Stimulated activated CD4-positive, alpha-beta T cell treated with anti-CD3 and anti-CD28 coated beads, Interleukin-15, amount 100 ng/mL, for 24 hours (primary cell): ENCODE data around the gene HTR6.

ENCODE experiments used
- DNase-seq: peaks from one replicate; pipeline ENCODE4 v3.0.0-alpha.2; 2020

HTR6 gene

DNA sequence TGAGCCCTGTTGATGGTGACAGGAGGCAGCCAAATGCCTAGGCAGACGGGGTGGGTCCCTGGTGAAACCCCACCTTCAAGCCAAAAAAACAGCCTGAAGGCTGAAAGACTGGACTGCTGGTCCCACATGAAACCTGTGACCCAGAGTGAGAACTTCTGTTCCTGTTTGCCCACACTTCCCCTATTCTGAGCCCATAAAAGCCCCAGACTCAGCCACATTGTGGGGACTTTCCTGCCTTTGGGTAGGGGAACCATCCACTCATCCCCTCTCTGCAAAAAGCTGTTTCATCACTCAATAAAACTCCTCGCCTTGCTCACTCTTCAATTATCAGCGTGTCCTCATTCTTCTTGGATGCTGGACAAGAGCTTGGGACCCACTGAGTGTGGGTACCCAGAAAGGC, 25.2 kb downstream of the HTR6 start:
- DNase-seq: no peak

DNA sequence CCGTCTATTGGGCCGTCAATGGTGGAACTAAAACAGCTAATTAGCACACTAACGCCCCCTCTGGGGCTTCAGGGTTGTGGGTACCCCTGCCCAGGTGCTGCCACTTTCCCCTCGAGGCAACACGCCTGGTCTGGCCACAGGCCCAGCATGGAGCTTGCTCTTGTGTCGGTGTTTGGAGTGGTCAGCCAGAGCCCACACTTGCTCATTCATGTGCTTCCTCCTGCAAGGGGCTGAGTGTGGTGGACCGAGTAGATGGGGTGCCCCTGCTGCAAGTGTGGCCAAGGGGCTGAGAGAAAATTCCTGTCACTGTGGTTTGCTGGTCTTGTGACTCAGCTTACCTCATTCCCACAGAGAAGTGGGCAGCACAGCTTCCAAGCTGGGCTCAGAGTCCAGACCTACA, 25.7 kb downstream of the HTR6 start:
- no peak for DNase-seq

DNA sequence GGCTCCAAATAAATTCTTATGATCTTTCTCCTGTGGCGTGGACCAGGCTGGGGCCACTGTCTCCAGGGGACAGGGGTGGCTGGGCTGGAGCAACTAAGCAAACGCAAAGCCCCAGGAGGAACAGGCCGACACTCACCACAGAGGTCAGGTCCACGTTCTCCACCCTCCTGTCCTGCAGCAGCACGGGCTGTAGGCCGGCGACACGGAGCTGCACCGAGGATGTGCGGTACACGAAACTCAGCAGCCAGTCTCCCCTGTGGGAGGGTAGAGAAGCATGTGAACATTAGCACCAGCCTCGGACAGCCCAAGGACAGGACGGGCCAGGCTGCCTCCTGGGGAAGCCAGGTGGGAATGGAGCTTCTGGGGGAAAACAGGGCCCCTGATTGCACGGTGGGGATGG, 29.6 kb downstream of the HTR6 start:
- DNase-seq: no peak

DNA sequence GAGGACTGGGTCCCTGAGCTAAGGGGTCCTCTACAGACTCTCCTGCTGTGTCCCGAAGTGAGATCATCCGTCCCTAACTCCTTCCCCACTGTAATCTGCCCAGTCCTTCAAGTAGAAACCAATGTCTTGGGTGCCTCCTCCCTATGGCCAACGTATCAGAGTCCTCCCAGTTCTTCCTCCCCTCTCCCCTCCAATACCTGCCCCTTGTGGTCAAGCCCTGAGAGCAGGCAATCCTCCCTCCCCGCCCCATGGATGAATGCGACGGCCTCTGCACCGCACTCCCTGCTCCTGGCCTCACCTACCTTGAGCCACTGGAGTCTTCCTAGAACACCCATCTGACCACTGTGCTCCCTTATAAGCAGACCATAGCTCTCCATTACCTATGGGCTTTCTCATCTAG, 31.1 kb downstream of the HTR6 start:
- DNase-seq: no peak

DNA sequence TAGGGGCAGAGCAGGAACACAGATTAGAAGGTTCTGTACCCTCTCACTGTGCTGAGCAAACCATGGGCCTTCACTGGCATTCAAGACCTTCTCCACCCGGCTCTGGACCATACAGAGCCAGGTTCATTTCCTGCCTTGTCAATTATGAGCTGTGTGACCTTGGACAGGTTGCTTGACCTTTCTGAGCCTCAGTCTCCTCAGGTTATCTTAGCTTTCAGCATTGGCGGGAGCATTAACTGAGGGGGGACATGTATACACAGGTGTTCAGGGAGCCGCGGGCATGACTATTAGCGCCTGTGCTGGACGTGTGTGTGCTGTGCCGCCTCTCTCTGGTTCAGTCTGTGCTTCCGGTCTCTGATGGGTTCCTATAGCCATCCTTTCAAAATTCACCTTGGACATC, 32.1 kb downstream of the HTR6 start:
- no peak for DNase-seq

DNA sequence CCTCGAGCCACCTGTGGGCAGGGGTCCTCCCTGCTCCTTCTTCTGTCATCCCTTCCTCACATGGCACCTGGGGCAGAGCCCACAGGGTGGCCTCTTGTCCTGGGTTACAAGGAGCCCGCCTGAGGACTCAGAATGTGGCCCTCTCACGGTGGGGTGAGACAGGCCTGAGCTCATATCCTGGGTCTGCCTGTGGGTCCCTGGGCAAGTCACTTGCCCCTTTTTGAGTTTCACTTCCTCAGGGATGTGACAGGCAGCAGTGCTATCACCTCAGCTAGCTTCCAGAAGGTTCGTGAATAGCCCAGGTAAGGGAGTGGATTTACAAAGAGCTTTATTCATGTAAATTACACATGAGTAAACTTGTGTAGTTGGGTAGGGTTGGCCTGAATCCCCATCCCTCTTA, 33.5 kb downstream of the HTR6 start:
- DNase-seq: no peak

DNA sequence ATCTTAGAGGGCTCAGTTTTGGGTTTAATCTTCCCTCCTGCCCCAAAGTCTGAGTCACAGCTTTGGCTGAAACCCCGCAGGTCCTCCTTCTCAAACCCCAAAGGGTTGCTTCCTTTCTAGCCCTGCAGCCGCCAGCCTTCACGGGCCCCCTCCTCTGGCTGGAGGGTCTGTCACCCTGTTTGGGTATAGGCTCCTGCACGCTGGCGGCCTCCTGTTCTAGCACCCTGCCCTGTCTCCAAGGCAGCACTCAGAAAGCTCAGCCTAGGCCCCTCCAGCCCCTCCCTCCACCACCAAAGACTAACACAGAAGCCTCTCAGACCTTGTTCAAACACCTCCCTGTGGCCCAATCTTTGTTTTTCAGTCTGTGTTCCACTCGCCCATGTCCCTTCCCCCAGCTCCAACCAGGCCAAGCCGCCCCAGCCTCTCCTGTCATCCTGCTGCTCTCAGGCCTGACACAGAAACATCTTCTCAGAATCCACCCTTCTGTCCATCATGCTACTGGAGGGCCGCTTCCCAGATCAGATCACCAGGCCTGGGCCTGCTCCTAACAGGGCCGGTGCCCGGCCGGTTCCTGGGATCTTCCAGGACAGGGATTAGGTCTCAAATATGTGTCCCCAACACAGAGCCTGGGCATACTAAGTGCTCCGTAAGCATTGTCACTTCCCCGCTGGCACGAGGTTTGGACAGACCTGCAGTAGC, 35.6 kb downstream of the HTR6 start:
- DNase-seq: no peak

DNA sequence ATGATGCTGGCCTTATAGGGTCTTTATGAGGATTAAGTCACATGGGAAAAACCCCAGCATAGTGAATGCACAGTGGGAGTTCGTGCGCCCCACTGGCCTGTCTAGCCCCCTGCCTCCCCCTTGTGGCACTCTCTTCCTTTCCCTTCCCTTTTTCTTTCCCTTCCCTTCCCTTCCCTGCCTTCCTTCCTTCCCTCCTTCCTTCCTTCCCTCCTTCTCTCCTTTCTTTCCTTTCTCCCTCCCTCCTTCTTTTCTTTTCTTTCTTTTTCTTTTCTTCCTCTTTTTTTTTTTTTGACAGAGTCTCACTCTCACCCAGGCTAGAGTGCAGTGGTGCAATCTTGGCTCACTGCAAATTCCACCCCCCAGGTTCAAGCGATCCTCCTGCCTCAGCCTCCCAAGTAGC, 38.6 kb downstream of the HTR6 start:
- DNase-seq: no peak

DNA sequence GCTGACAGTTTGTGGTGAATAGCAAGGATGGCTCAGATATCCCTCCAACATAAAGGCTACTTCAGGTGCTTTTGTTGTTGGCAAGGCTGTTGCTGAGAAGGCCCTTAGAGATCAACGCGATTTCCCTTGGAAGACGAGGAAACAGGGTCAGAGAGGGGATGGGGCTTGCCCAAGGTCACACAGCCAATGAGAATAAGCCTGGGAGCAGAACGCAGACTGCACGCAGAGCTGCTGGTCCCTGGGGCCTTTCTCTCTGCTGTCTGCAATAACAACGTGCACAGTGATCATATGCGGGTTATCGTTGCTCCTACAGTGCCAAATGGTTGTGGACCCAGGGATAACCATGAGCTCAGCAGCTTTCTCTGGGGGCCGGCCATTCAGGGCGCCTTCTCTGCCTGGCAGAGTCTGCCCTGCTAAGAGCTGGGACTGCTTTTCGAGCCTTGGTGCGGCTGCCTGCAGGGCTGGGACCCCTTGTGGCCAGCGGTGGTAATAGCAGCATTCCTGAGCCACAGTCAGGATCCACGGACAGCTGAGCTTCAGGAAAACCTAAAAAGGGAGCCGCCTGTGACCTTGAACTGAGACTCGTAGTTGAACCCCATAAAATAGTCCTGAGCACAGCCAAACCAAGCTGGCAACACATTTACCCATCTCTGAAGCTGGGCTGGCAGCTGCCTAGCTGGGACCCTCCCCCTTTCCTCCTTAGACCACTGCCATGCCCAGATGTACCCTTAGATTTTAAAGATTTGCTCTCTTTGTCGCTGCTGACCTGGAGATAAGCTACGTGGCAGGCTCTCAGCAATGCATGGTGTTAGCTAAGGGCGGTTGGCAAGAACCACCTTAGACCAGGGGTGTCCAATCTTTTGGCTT, 39.8 kb downstream of the HTR6 start:
- DNase-seq: peak; percentile 74

DNA sequence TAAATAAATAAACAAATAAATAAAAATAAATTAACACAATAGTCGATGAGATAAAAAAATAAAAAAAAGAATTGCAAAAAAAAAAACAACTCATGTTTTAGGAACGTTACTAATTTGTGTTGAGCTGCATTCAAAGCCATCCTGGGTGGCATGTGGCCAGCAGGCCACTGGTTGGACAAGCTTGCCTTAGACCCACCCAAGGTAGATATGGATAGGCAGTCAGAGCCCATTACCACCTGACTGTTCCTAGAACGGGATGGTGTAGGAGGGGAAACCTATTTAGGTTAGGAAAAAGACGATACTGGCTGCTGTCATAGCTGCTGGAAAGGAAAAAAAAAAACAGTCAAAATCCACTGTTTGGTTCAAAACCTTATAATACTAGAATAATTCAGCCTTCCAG, 40.8 kb downstream of the HTR6 start:
- DNase-seq: no peak

DNA sequence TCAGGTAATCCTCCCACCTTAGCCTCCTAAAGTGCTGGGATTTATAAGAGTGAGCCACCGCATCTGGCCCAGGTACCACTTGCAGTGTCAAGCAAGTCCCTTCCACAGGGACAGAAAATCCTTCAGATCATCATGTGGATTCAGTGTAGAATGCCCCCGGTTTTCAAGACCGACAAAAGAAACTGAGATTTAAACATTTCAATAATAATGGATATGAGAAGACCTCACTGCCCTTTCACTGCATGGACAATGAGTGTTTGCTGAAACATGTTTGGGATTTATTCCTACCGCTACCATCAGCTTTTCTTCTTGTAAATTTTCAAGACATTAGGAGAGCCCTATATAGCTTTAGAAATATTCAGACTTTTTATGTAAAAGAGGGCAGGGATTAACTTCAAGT, 41.5 kb downstream of the HTR6 start:
- no peak for DNase-seq

DNA sequence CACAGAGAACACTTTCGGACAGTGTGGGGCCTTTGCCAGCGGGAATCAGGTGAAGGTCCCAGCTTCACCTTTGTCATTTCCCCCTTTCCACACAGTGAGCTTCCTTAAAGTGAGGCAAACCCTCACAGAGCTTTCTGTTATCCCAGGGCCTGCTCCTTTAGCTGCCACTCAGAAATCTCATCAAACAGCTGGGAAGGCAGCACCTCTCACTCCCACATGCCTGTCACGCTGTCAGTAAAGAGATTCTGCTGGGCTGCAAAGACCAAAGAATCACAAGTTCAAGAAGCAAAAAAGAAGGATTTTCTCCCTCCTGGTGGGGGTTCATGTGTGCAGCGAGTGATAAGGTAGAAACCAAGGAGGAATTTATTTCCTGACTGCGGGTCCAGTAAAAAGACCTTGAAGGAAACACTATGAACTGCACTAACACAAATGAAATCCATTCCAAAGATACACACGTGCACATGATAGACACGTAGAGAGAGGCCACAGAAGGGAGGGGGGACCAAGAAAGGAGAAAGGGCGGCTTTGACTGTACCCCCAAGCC, 44.0 kb downstream of the HTR6 start:
- no peak for DNase-seq

DNA sequence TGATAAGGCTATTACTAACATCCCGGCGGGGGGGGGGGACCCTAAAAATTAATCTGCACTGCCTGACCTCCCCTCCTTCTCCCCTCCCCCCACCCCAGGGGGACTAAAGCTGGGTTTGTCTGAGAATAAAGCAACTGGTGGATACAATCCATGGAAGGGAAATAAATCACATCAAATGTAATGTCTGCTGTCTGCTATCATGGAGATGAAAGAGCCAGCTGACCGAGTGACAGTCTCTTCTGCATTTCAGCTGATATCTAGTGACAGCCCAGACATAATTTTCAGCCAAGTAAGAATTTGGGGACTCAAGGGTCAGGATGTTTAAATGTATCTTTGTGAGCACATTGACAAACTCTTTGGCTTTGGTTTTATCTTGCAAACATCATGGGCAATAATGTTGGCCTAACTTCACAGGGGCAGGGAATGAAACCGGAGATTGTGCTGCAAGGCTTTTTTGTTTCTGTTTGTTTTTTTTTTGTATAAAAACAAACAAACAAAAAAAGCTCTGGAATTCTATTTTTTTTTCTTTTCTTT, 44.7 kb downstream of the HTR6 start:
- DNase-seq: no peak

DNA sequence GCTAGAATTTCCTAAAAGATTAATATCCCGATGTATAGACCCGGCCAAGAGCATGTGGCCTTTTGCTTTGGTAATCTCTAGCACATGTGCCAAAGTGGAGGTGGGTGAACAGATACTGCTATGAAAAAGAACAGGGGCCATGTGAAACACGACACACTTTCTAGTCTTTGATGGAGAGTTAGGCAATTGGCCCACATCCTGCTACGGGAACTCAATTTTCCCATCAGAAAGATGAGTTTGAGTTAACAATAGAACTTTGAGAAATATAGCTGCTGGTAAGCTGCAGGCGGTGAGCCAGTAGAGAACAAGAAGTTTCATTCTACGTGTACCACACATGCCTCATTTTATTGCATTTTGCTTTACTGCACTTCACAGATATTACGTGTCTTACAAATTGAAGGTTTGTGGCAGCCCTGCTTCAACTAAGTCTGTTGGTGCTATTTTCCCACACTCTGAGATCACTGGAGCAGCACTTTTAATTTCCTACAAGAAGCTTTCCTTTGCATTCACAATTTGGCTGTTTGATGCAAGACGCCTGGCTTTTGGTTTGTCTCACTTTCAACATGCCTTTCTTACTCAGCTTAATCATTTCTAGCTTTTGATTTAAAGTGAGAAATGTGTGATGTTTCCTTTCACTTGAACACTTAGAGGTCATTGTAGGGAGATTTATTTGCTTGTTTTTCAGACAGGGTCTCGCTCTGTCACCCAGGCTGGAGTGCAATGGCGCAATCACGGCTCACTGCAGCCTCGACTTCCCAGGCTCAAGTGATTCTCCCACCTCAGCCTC, 46.3 kb downstream of the HTR6 start:
- peak; percentile 58 for DNase-seq

DNA sequence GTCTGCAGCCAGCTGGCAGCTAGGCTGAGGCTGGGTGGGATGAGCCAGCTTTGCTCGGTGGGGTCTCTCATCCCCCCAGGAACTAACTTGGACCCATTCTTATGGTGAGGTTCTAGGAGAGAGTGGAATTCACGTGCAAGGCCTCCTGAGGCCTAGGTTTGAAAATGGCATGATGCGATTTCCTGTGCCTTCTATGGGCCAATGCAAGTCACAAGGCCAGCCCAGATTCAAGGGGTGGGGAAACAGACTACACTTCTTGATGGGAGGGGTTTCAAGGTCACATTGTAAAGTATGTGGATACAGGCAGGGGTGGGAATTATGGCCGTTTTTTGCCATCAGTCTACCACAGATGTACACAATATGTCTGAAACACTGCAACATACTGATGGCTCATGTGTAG, 48.3 kb downstream of the HTR6 start:
- DNase-seq: no peak

DNA sequence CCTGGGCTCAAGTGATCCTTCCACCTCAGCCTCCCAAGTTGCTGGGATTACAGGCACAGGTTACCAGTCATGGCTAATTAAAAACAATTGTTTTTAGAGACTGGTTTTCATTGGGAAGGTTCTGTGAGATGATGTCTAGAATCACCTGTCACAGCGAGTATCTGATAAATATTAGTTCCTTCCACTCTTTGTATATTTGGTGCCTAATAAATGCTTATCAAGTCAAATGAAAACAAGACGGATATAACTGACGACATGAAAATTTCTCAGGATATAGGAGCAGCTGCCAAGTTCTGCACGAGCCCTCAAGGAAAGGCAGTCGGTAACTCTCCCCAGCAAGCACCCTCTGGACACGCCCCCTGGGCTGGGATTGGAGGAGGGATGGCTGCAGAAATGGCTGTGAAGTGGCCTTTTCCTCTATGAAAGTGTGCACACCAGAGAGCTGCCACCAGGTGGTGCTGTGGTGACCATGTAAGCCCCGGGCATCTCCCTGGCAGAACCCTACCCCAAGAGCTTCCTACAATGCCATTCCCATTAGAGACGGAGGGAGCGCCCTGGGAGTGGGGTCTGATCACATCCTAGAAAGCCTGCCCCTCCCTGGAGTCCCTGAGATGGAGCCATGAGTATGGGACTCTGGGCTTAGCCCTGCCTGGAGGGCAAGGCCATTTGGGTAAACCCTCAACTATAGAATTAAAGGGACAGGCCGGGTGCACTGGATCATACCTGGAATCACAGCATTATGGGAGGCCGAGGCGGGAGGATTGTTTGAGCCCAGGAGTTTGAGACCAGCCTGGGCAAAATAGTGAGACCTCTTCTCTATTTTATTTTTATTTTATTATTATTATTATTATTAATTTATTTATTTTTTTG, 50.9 kb downstream of the HTR6 start:
- peak; percentile 95 for DNase-seq

DNA sequence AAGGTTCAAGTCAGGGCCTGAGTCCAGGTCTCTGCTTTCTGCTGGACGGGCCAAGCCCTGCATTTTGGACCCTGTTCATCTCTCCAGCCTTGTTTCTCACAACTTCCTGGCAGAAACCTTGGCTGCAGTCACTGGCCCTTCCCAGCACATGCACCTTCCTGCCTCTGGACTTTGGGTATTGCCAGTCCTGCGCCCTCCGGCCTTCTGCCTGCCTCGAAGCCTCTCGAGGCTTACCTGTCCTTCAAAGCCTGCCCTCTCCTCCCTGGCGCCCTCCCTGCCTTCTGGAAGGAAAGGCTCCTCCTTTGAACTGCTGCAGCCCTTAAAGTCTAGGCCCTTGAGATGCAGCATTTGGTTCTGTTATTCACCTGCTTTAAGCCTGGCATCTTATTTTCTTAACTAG, 52.8 kb downstream of the HTR6 start:
- DNase-seq: no peak

DNA sequence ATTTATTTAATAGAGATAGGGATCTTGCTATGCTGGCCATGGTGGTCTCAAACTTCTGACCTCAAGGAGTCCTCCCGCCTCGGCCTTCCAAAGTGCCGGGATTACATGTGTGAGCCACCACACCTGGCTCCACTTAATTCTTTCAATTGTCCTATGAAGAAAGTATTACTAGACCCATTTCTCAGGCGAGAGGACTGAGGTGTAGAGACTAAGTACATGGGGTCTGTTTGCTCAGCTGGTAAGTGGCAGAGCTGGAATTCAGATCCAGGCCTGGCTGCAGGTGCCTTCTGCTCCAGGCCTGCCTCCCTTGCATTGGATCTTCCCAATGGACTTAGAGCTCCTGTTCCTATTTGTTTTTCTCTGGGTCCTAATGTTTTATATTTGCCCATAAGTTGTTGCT, 55.5 kb downstream of the HTR6 start:
- no peak for DNase-seq

DNA sequence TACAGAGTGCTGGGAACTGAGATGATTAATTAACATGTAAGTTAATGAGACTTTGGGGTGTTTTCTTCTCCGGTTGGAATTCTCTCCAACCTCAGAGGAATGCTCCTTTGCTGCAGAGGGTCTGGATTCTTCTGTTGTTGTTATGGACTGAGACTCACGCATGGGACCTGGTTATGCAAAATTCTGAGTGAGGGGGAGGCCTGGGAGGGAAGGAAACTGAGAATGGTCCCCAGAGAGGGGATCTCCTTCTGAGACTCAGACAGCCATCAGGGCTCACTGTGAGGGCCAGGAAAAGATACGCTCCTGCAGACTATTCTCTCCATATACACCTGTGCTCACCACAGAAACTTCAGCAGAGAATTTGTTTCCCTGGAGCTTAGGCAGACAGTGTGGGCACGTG, 56.3 kb downstream of the HTR6 start:
- no peak for DNase-seq

DNA sequence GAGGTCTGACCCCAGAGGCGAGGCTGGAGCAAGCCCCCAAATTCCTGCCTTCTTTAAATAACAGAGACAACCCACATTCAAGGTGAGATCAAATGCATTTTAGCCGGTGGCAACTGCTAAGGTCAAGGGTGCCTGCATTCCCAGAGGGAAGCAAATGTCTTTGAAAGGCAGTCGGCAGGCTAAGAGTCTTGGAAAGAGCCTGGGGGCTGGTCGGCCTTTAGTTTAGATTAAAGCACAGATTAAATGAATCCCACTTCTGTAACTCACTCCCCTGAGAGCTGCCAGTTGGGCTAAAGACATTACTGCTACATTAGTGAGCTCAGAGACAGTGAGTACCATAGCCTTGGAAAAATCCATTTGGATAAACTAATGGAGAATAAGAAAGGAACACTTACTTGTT, 59.2 kb downstream of the HTR6 start:
- DNase-seq: no peak

DNA sequence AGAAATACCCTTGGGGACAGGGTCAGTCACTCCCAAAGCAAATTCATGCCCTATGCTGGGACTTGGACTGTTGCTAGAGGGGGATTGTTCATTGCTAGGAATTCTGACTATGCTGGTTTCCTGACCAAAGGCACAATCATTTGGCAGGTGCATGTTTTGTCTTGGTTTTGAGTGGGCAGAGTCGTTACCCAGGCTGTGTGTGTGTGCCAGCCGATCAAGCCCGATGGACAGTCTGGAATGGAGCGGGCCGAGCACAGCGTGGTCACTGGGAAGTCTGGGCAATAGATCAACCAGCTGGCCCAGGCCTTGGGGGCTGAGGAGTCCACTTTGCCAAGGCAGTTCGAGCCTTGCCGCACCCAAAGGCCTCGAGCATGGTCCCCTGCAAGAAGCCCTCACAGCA, 60.9 kb downstream of the HTR6 start:
- DNase-seq: no peak
